ENCODE data around the gene AQP5.
A peak's percentile ranks its signal among the peaks of the same experiment; 100 is the strongest.
"Not testable (repeated sequence)": the region's sequence is repeated elsewhere in the genome, so short reads cannot be mapped to it uniquely, and the experiment has no call there.

AQP5 gene

GRCh38 chr12:49982246-49983087 is 20.8 kb downstream of the AQP5 start:
- DNase-seq (ENCODE audit: extremely low read depth, low read depth) = no peak
- no peak for TF ChIP-seq CTCF (IDR thresholded peaks at IDR 0.05; ENCODE audit: low read depth, low read length)

- TF ChIP-seq CTCF (IDR thresholded peaks at IDR 0.05; ENCODE audit: low read depth, low read length) = peak; percentile 12; the same call in 1 of the 2 replicates
- peak; percentile 49 for DNase-seq (ENCODE audit: extremely low read depth, low read depth)
These were observed 22.2 kb downstream of the AQP5 start for GRCh38 chr12:49983892-49984291.

GRCh38 chr12:49984476-49985359 is 23.0 kb downstream of the AQP5 start:
- no peak for DNase-seq (ENCODE audit: extremely low read depth, low read depth)
- TF ChIP-seq CTCF (IDR thresholded peaks at IDR 0.05; ENCODE audit: low read depth, low read length) = no peak

- no peak for DNase-seq (ENCODE audit: extremely low read depth, low read depth)
- TF ChIP-seq CTCF (IDR thresholded peaks at IDR 0.05; ENCODE audit: low read depth, low read length) = no peak
These were observed 24.3 kb downstream of the AQP5 start for GRCh38 chr12:49985981-49986380.

- not testable (repeated sequence) for DNase-seq (ENCODE audit: extremely low read depth, low read depth)
These were observed 24.8 kb downstream of the AQP5 start for GRCh38 chr12:49986476-49986875.

GRCh38 chr12:49987625-49988303 is 26.1 kb downstream of the AQP5 start:
- DNase-seq (ENCODE audit: extremely low read depth, low read depth) = no peak
- TF ChIP-seq CTCF (IDR thresholded peaks at IDR 0.05; ENCODE audit: low read depth, low read length) = no peak

GRCh38 chr12:49989400-49989799 is 27.7 kb downstream of the AQP5 start:
- not testable (repeated sequence) for DNase-seq (ENCODE audit: extremely low read depth, low read depth)

- TF ChIP-seq CTCF (IDR thresholded peaks at IDR 0.05; ENCODE audit: low read depth, low read length) = no peak
- peak; percentile 34 for DNase-seq (ENCODE audit: extremely low read depth, low read depth)
These were observed 28.6 kb downstream of the AQP5 start for GRCh38 chr12:49990273-49990672.
